ENCODE measurements around the gene GPR78. TPM values are rescaled to one million over a fixed set of nuclear protein-coding genes. Genes with fewer than 3 reads are reported as not detected.

Gene GPR78
- polyA plus RNA-seq, 3 donors = 0.55 to 0.82 (median 0.62) TPM

DNA sequence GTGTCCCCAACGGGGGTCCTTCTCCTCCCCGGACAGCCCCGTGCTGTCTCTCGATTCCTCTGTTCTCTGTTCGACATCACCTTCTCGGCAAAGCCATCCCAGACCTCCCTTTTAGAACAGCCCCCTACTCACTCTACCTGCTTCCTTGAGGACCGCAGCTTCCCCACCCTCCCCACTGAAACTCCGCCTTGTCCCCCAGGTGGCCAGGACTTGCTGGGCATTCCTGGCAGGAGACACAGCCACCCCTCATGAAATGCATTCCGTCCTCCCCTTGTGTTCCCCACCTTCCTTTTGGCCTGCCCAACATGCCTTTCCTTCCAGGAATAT lies 34.8 kb upstream of the GPR78 start:
- DNase-seq (ENCODE audit: low read depth in 3 of 3, low spot score in 2 of 3) = no peak

DNA sequence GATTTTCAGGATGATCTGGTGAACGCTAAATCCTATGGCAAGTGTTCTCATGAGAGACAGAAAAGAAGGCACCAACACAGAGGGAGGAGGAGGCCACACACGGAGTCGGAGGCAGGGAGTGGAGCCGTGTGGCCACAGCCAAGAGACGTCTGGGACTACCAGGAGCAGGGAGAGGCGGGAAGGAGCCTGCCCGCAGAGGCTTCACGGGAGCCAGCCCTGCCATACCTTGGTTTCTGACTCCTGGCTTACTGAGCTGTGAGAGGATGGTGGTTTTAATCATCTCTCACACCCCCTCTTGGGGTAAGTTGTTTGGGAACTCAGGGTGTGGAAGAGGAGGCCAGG lies 33.5 kb upstream of the GPR78 start:
- DNase-seq (ENCODE audit: low read depth in 3 of 3, low spot score in 2 of 3) = no peak

DNA sequence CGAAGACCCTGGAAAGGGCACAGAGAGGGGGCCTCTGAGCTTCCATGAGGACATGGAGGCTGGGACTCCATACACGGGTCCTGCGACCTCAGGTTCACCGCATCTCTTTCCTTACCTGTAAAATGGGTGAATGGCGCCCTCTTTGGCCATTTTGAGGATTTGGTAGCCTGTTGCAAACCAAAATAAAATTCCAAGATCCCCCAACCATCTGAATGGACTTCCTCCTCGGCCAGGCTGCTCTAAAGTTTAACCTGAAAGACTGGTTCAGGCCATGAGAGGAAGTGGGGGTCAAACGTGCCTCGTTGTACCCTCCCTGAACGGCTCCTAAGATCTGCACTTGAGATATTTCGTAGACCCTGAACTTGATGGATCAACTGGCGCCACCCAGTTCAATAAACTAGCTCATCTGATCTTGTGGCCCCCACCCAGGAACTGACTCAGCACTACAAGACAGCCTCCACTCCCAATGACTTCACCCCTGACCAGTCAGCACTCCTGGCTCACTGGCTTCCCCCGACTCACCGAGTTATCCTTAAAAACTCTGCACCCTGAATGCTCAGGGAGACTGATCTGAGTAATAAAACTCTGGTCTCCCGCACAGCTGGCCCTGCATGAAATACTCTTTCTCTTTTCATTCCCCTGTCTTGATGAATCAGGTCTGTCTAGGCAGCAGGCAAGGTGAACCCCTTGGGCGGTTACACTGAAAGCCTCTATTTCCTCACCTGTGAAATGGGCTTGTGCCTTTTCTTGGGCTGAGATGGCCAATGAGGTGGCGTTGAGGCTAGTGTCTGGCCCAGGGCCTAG lies 32.9 kb upstream of the GPR78 start:
- no peak for DNase-seq (ENCODE audit: low read depth in 3 of 3, low spot score in 2 of 3)

DNA sequence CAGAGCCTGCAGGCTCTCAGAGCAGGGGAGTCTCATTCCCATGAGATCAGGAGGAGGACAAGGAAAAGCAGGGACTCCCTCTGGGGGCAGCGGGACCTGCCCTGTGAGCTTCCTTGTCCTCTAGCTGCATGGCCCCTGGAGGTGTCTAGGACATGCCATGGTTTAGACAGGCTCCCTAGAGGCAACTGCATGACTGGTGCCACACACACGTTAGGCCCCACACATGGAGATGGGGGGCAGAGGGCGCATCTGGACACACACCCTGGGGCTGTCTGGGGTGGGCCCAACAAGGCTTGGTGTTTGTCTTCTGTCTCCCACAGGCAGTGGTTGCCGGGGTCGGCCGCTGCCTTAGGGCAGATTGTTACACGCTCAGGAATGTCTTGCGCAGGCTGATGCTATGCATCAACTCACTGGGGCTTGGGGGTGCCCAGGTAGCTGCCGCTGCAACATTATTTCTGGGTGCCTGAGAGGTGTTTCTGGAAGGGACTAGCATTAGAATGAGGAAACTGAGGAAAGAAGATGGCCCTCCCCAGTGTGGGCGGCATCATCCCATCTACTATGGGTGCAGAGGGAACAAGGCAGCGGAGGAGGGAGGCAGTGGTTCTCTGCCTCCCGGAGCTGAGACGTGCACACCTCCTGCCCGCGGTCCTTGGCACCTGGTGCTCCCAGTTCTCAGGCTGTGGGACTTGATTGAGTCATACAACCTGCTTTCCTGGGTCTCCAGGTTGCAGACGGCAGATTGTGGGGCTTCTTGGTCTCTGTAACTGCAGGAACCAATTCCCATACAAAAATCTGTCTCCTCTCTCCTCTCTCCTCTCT lies 32.1 kb upstream of the GPR78 start:
- no peak for DNase-seq (ENCODE audit: low read depth in 3 of 3, low spot score in 2 of 3)

GRCh38 chr4:8548731-8549351 lies 31.4 kb upstream of the GPR78 start:
- no peak for DNase-seq (ENCODE audit: low read depth in 3 of 3, low spot score in 2 of 3)

- no peak for DNase-seq (ENCODE audit: low read depth in 3 of 3, low spot score in 2 of 3)
Observed at GRCh38 chr4:8549352-8549931, 30.8 kb upstream of the GPR78 start.

- DNase-seq (ENCODE audit: low read depth in 3 of 3, low spot score in 2 of 3) = no peak
Observed at GRCh38 chr4:8550691-8551090, 29.5 kb upstream of the GPR78 start.

DNA sequence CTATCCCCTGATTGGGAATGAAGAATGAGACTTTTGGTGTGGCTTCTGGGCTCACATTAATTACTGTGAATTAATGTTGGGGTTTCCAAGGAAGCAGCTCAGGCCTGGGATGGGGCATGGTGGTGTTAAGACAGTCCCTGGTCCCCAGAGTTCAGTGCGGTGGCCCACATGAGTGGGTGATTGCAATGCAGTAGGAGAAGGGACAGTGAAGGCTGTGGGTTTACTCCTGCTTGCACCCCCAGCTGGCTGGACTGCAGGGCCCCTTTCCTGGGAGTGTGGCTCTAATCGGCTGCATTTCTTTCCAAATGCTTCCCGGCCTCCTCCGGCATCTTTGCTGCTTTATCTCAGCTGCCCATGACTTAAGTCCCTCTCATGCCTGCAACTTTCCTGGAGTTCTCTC lies 28.2 kb upstream of the GPR78 start:
- DNase-seq (ENCODE audit: low read depth in 3 of 3, low spot score in 2 of 3) = no peak

DNA sequence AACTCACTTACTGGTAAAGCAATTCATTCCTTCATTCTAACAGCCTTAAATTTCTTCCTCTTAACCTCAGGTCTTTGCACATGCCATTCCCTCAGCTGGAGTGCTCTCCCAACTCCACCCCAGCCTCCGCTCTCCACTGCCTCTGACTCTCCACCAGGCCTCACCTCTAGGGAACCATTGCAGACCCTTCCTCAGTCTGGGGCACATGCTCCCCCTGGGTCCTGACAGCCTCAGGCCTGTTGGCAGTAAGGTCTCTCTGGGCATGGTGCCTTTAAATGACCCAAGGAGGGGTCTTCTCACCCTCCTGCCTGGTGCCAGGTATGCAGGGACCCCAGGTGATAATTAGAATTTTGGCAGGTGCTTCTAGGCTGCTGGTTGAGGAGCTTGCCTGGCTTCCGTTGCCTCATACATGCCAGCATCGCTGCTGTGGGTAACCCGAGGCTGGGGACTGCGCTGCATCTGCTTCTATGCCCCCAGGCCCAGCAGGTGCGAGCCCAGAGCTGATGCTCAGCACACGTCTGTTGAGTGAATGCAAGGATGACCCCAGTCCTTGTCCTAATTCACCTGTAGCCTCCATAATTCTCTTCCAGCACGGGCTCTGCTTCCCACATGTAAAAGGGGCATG lies 27.5 kb upstream of the GPR78 start:
- DNase-seq (ENCODE audit: low read depth in 3 of 3, low spot score in 2 of 3) = no peak

DNA sequence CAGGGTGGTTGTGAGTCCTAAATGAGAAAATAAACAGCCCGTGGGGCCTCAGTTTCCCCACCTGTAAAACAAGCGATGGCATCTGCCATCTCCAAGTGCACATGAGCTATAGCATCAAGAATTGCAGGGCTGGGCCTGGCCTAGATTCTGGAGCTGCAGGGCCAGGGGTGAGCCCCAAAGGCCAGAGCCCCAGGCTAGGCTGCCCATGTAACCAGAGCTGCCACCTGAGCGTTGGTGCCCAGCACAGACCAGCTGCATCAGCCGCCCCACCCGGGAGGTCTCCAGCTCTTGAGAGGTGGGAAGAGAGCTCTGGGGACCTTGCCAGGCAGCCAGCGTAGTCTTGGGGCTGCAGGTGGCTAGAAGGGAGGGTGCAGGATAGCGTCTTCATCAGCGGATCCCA lies 27.0 kb upstream of the GPR78 start:
- no peak for DNase-seq (ENCODE audit: low read depth in 3 of 3, low spot score in 2 of 3)

DNA sequence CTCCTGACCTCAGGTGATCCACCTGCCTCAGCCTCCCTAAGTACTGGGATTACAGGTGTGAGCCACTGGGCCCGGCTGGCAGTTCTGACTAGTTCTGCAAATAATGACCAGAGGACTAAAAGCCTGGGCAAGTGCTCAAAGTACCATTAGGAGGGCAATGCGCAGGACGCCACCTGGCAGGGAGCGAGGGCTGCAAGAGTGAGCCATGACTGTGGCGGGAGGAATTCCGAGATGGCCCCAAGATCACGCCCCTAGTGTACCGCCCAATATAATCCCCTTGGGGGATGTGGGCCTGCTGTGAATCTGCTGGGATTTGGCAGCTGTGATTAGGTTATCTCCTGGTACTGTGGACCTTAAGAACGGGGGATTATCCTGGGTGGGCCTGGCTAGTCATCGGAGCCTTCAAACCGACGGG lies 26.2 kb upstream of the GPR78 start:
- DNase-seq (ENCODE audit: low read depth in 3 of 3, low spot score in 2 of 3) = no peak

- no peak for DNase-seq (ENCODE audit: low read depth in 3 of 3, low spot score in 2 of 3)
Observed at GRCh38 chr4:8554555-8555100, 25.6 kb upstream of the GPR78 start.

GRCh38 chr4:8555716-8556115 lies 24.5 kb upstream of the GPR78 start:
- DNase-seq (ENCODE audit: low read depth in 3 of 3, low spot score in 2 of 3) = no peak

DNA sequence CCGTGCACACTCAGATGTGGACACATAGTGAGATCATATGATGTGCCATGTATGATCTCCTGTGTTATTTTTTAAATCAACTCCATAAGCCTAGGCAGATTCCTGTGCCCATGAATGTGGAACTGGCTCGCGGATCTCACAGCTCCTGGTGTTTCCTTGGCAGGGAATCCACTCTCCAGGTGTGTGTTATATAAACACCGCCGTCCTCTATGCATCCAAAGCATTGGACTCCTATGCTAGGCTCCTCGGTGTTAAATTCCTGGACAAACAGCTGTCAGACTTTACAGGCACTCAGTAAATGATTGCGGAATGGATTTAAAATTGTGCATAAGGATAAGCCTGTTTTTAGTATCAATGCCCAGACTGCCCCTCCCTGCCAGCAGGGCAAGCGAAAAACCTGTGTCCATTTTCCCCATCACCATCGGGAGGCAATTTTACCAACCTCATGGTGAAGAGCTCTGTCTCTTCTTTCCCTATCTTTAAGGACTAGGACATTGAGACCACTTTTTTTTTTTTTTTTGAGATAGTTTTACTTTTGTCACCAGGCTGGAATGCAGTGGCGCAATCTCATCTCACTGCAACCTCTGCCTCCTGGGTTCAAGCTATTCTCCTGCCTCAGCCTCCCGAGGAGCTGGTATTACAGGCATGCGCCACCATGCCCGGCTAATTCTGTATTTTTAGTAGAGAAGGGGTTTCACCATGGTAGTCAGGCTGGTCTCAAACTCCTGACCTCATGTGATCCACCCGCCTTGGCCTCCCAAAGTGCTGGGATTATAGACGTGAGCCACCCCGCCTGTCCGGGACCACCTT lies 23.6 kb upstream of the GPR78 start:
- no peak for DNase-seq (ENCODE audit: low read depth in 3 of 3, low spot score in 2 of 3)

GRCh38 chr4:8557151-8558076 lies 22.8 kb upstream of the GPR78 start:
- DNase-seq (ENCODE audit: low read depth in 3 of 3, low spot score in 2 of 3) = no peak

- no peak for DNase-seq (ENCODE audit: low read depth in 3 of 3, low spot score in 2 of 3)
Observed at GRCh38 chr4:8558080-8558960, 21.9 kb upstream of the GPR78 start.

- DNase-seq (ENCODE audit: low read depth in 3 of 3, low spot score in 2 of 3) = no peak
Observed at GRCh38 chr4:8559011-8559410, 21.2 kb upstream of the GPR78 start.

All from right renal cortex interstitium (tissue), 3 donors.